Ovary (tissue), 9 donors: ENCODE results near the gene ANLN. TPM values are rescaled to one million over a fixed set of nuclear protein-coding genes. Genes with fewer than 3 reads are reported as not detected.

Experiments
- DNase-seq, 5 donors: peaks; one replicate each; pipeline ENCODE4 v3.0.0-alpha.2; 2019 to 2020
- H3K27ac ChIP-seq, 2 donors: fragments of 200-600 bp; one replicate each; pipeline versions ENCODE4 v1.5.1 to v1.8.0; 2019 to 2022
- H3K27me3 ChIP-seq: fragments of 200-600 bp; one replicate; pipeline ENCODE4 v1.8.0; 2022
- H3K36me3 ChIP-seq: fragments of 200-600 bp; sonication (generic); one replicate; pipeline ENCODE4 v1.5.1; 2019
- H3K4me1 ChIP-seq: one replicate; pipeline ENCODE4 v1.8.1; 2013; ENCODE audit warnings: mild to moderate bottlenecking, moderate library complexity; ENCODE audit not compliant: insufficient read depth
- H3K4me3 ChIP-seq: fragments of 200-600 bp; sonication (generic); one replicate; pipeline ENCODE4 v1.5.1; 2017
- H3K9me3 ChIP-seq, 2 donors: fragments of 200-600 bp in 1 of 2; sonication (generic) in 1 of 2; one replicate each; pipeline versions ENCODE4 v1.5.1 to v1.8.1; 2013 to 2019; ENCODE audit warnings: mild to moderate bottlenecking in 1 of 2, moderate library complexity in 1 of 2
- EP300 ChIP-seq: sonication (generic); formaldehyde crosslinking; IDR thresholded peaks from one replicate; pipeline ENCODE4 v1.6.1; 2017; ENCODE audit warnings: antibody characterized with exemption
- POLR2A ChIP-seq: fragments of 450-650 bp; IDR thresholded peaks from one replicate; pipeline ENCODE4 v1.6.1; 2017; ENCODE audit warnings: antibody characterized with exemption, mild to moderate bottlenecking, moderate library complexity
- WGBS, 3 donors: extraction: QIAGEN DNeasy Blood & Tissue Kit in 1 of 3; methylation state at CpG; one replicate each; pipeline versions ENCODE4 v1.1.5 to v1.1.7; 2013 to 2017; 5-methylcytosine and 5-hydroxymethylcytosine counted together
- intact Hi-C, 4 donors: fragments of 100-400 bp; cut with DNase I; formaldehyde crosslinking; loops; one replicate each; pipeline versions ENCODE4 v1.11.0 to v1.15.1; 2022 to 2023
- polyA plus RNA-seq, 2 donors: library from polyadenylated mRNA; stranded (reverse); fragments of 200-250 nt in 1 of 2; fragments of 350-450 nt in 1 of 2; fragmentation: Illumina TruSeq in 1 of 2; extraction: RNeasy Lipid Tissue Mini Kit (QIAGEN cat#74804) in 1 of 2; gene quantifications; one replicate each; pipeline ENCODE4 v1.2.3, GENCODE V29; 2013 to 2014
- total RNA-seq, 7 donors: library from RNA; depleted of rRNA in 2 of 7; stranded (reverse); fragments of >200 nt in 2 of 7; fragmentation: NEBNext Ultra II Directional in 3 of 7; extraction: Animal tissue kit (Norgen Biotek cat#: 25700) in 3 of 7; gene quantifications; one replicate each; pipeline versions ENCODE4 v1.1.0 to v1.2.4, GENCODE V29; 2016 to 2023
- TF ChIP-seq, protein P1 (sequence below), 3 donors: fragments of 450-650 bp in 2 of 3; fragments of 200-600 bp in 1 of 3; IDR thresholded peaks; one replicate each; pipeline versions ENCODE4 v1.5.1 to v1.8.0; 2016 to 2022; ENCODE audit warnings: antibody characterized with exemption in 3 of 3, mild to moderate bottlenecking in 1 of 3
- donor health status: DM: no; HTN: no; CAD: no; lungs with moderate emphysema.
- donor health status: DM: no; HTN: no; CAD: no.
- donor health status: Bipolar disorder and iron deficiency.
- donor health status: DM: yes; HTN: yes; CAD: no.
- donor health status: DM: no; HTN: no; CAD: no.
- donor health status: DM: yes; HTN: yes; CAD: no.

ANLN gene
- total and polyA plus RNA-seq, 9 donors = 0.50 to 6.0 (median 2.6) TPM

DNA sequence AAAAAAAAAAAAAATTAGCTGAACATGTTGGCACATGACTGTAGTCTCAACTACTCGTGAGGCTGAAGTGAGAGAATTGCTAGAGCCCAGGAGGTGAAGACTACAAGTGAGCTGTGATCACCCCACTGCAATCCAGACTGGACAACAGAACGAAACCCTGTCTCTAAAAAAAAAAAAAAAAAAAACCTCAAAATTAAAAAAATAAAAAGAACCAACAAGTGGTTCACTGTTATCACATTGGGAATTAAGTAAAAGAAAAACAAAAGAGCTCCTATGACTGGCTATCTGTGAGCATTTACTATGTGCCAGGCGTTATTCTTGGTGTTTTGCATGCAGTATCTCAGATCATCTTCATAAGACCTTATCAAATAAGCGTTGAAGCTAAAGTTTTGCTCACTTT lies 66.0 kb downstream of the ANLN start:
- TF ChIP-seq EP300 = no peak
- no peak for TF ChIP-seq POLR2A
- TF ChIP-seq, protein P1, sequence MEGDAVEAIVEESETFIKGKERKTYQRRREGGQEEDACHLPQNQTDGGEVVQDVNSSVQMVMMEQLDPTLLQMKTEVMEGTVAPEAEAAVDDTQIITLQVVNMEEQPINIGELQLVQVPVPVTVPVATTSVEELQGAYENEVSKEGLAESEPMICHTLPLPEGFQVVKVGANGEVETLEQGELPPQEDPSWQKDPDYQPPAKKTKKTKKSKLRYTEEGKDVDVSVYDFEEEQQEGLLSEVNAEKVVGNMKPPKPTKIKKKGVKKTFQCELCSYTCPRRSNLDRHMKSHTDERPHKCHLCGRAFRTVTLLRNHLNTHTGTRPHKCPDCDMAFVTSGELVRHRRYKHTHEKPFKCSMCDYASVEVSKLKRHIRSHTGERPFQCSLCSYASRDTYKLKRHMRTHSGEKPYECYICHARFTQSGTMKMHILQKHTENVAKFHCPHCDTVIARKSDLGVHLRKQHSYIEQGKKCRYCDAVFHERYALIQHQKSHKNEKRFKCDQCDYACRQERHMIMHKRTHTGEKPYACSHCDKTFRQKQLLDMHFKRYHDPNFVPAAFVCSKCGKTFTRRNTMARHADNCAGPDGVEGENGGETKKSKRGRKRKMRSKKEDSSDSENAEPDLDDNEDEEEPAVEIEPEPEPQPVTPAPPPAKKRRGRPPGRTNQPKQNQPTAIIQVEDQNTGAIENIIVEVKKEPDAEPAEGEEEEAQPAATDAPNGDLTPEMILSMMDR (IDR thresholded peaks at IDR 0.05) = no peak
- Histone ChIP-seq H3K4me1 (no peaks in the 10 kb centered on the region), H3K4me3 (no peak overlapping the region), H3K9me3 (no peaks in the 10 kb centered on the region), H3K36me3 (no peaks in the 10 kb centered on the region), H3K27ac (no peak overlapping the region), H3K27me3 (no peaks in the 10 kb centered on the region)
- no peak for DNase-seq
- intact Hi-C loops = no loop called here
- WGBS, 3 donors = 94 to 98% (median 97%) methylated on average over 4 of the region's 4 CpGs

DNA sequence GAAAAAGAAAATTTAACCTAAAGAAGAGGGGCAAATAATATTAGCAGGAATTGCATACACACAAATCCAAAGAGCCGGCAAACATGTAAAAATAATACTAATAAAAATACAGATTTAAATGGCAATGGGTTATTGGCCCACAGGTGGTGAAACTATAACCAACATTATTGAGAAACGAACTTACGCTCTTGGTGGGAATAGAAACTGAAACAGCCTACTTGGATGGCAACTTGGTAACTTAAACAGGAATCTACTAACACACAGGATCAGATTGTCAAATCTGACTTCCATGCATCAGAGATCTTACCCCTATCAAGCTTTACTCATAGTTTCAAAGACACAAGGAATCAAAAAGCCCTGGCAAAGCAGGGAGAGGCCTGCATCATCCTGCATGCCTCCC lies 66.5 kb downstream of the ANLN start:
- intact Hi-C loops = no loop called here
- 94 to 97% (median 95%) methylated on average over 3 of the region's 3 CpGs for WGBS, 3 donors
- Histone ChIP-seq H3K9me3 (no peaks in the 10 kb centered on the region), H3K4me1 (no peaks in the 10 kb centered on the region), H3K27ac (no peak overlapping the region), H3K4me3 (no peak overlapping the region), H3K36me3 (no peaks in the 10 kb centered on the region), H3K27me3 (no peaks in the 10 kb centered on the region)
- no peak for TF ChIP-seq POLR2A
- TF ChIP-seq EP300 = no peak
- TF ChIP-seq, protein P1 (IDR thresholded peaks at IDR 0.05) = no peak
- no peak for DNase-seq

DNA sequence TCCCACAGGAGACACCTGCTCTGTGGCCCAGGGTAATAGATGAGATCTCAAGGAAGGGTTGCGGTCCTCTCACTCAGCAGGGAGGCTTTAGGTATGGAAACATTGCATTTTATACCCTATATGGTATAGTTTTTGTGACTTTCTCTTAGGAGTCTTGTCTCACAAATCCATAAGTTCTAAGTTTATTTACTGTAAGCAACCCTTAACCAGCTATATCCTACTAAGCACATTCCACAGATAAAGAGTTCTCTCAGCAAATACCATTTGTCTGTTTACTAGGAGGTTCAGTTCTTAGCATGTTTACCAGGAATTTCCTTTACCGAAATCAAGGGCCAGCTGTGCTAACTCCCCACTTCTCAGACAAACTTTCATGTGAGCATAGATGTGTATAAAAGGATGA lies 66.9 kb downstream of the ANLN start:
- Histone ChIP-seq H3K4me1 (no peaks in the 10 kb centered on the region), H3K36me3 (no peaks in the 10 kb centered on the region), H3K27ac (no peak overlapping the region), H3K4me3 (no peak overlapping the region), H3K27me3 (no peaks in the 10 kb centered on the region), H3K9me3 (no peaks in the 10 kb centered on the region)
- intact Hi-C loops = no loop called here
- TF ChIP-seq EP300 (no peak), POLR2A (no peak)
- TF ChIP-seq, protein P1 (IDR thresholded peaks at IDR 0.05) = no peak
- no peak for DNase-seq
- WGBS, 3 donors = 73 to 83% (median 79%) methylated on average over 2 of the region's 2 CpGs

DNA sequence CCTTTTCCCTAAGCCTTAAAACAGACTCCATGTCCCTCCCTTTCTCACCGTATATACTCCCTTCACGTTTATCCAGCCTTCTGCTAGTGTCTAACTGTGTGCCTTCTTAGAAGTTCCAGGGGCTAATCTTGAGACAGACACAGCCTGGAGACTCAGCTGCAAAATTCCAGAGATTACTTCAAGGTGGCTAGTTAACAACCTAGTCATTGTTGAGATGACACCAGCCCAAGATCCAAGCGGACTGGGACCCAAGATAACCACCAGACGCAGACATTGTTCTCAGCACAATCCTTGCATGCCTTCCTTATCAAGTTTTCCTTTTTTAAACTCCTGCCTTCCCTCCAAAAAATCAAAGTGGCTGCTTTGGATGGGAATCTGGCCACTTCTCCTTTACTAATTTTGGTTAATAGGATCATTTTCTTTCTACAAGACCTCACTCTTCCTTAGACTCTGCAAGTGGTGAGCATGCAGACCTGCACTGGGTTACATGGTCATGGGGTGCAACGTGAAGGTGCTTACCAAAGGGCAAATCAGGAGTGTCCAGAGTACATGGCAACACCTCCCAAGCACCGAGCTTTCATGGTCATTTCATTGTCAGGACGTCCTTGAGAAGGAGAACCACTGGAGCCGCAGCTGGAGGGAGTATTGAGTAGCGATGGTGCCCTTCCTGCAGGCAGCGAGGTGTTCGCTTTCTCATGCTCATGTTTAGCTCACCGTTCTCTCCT lies 69.7 kb downstream of the ANLN start:
- Histone ChIP-seq H3K4me3 (no peak overlapping the region), H3K4me1 (no peaks in the 10 kb centered on the region), H3K9me3 (no peaks in the 10 kb centered on the region), H3K27me3 (no peaks in the 10 kb centered on the region), H3K27ac (no peak overlapping the region), H3K36me3 (no peaks in the 10 kb centered on the region)
- 61 to 71% (median 68%) methylated on average over 12 of the region's 12 CpGs for WGBS, 3 donors
- no peak for DNase-seq
- TF ChIP-seq POLR2A = no peak
- no peak for TF ChIP-seq EP300
- intact Hi-C loops = no loop called here

DNA sequence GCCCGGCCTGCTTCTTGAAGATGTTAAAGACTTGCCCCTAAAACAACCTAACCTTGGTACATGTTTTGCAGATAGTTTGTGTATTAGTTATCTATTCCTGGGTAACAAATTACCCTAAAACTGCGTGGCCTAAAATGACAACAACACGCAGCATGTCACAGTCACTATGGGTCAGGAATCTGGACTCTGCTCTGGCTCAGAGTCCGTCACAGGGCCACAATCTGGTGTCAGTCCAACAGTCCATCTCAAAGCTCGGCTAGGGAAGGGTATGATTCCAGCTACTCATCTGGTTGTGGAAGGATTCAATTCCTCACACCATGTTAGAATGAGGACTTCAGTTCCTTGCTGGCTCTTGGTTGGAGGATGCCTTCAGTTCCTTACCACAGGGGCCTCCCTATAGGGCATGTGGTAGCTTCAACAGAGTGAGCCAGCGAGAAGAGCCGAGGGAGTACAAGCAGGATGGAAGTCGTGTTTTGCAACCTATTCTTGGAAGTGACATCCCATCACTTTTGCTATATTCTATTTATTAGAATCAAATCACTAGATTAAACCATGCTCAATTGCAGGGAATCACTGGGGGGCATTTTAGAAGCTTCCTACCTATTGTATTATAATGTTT lies 71.3 kb downstream of the ANLN start:
- whole genome bisulfite sequencing, 3 donors = 86 to 92% (median 91%) methylated on average over 8 of the region's 8 CpGs

More for the DNA sequence above, 71.3 kb downstream of the ANLN start:
- Histone ChIP-seq H3K9me3 (no peaks in the 10 kb centered on the region), H3K36me3 (no peaks in the 10 kb centered on the region), H3K4me1 (no peaks in the 10 kb centered on the region), H3K4me3 (no peak overlapping the region), H3K27me3 (no peaks in the 10 kb centered on the region), H3K27ac (no peak overlapping the region)
- TF ChIP-seq POLR2A (no peak), EP300 (no peak)
- DNase-seq = no peak
- intact Hi-C loops = no loop called here
